Measurements from ENCODE around the gene MSANTD3.

DNA sequence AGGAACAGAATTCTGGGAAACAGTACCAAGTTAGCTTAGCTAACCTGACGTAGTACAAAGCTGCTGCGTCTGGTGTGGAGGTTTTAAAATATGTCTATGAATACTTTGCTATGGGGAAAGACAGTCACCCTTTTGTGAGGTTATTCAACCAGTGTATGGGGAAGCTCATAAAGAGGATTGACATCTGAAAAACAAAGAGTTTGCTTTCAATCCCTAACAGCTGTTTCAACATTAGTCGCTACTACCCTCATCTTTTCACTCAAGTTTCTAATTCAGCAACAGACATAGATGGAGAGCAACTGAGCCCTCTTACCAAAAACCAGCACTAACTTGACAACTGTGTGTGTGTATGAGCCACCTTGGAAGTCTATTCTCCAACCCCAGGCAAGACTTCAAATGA is 7.8 kb upstream of the MSANTD3 start:
- TF ChIP-seq POLR2A (IDR thresholded peaks at IDR 0.05; ENCODE audit: low read length) (no peak), GATA1 (IDR thresholded peaks at IDR 0.05; ENCODE audit: low read depth, low read length) (no peak)

Data from erythroblast (primary cell).